HFFc6 (cell line): ENCODE measurements around the gene LIG1. TPM values are rescaled to one million over a fixed set of nuclear protein-coding genes. Genes with fewer than 3 reads are reported as not detected.
A peak's percentile ranks its signal among the peaks of the same experiment; 100 is the strongest.

Experiments used
- DNase-seq: peaks from one replicate; pipeline ENCODE4 v3.0.0-alpha.2; 2018
- H3K27ac Mint-ChIP-seq: 2 replicates; pipeline ENCODE4 v1.8.0; 2020; ENCODE audit warnings: mild to moderate bottlenecking, mixed read lengths
- H3K27me3 Mint-ChIP-seq: 2 replicates; pipeline ENCODE4 v1.8.0; 2021; ENCODE audit warnings: mild to moderate bottlenecking, moderate library complexity, mixed read lengths; ENCODE audit not compliant: insufficient read depth
- H3K36me3 Mint-ChIP-seq: 2 replicates; pipeline ENCODE4 v1.8.0; 2021; ENCODE audit warnings: low read depth, mixed read lengths
- H3K4me1 Mint-ChIP-seq: 2 replicates; pipeline ENCODE4 v1.8.0; 2020; ENCODE audit warnings: low read depth, mixed read lengths
- H3K4me3 Mint-ChIP-seq: 2 replicates; pipeline ENCODE4 v1.8.0; 2020; ENCODE audit warnings: mild to moderate bottlenecking, moderate library complexity, mixed read lengths
- H3K9me3 Mint-ChIP-seq: 2 replicates; pipeline ENCODE4 v1.8.0; 2020; ENCODE audit warnings: mild to moderate bottlenecking, mixed read lengths
- total RNA-seq, 6 experiments: library from RNA; stranded (reverse); fragmentation: NEBNext Ultra II Directional; extraction: Animal tissue kit (Norgen Biotek cat#: 25700); gene quantifications; 2 replicates in 1 of 6; 3 replicates in 5 of 6; pipeline ENCODE4 v1.2.3, GENCODE V29; 2021
- TF ChIP-seq, protein P1 (sequence below): fragments of 200-600 bp; sonication (generic); IDR thresholded peaks from 2 replicates; pipeline ENCODE4 v1.5.0; 2021; ENCODE audit warnings: antibody characterized with exemption, mild to moderate bottlenecking

The LIG1 gene
- total RNA-seq, 6 experiments from 2014 or later, result 25.9 to 55.8 (median 48.1) TPM

DNA sequence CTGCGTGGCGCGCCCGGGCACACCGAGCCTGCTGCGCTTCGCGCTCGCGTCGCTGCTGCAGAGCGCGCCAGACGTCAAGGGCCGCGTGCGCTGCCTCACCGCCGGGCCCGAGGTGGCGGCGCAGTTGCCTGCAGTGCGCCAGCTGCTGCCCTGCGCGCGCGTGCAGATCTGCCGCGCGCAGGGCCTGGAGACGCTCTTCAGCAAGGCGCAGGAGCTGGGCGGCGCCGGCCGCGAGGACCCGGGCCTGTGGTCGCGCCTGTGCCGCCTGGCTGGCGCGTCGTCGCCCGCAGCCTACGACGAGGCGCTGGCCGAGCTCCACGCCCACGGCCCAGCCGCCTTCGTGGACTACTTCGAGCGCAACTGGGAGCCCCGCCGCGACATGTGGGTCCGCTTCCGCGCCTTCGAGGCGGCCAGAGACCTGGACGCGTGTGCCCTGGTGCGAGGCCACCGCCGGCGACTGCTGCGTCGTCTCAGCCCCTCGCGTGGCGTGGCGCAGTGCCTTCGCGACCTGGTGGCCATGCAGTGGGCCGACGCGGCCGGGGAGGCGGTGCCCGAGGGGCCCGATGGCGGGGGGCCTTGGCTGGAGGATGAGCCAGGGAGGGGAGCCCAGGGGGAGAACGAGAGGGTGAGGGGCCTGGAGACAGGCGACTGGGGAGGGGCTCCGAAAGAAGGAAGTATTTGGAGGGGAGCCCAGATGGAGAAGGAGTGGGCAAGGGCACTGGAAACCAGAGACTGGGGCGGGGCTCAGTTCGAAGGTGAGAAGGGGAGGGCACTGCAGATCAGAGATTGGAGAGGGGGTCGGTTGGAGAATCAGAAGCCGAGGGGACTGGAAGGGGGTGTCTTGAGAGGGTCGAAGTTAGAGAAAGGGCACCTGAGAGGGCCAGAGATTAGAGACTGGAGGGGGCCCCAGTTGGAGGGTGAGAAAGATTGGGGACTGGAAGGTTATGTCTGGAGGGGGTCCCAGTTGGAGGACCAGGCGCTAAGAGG is 25.0 kb upstream of the LIG1 start:
- Mint-ChIP-seq H3K4me3 (no peak overlapping the region), H3K36me3 (peaks cover 16% of the 10 kb centered on the region), H3K27ac (no peak overlapping the region), H3K9me3 (no peaks in the 10 kb centered on the region), H3K4me1 (no peaks in the 10 kb centered on the region), H3K27me3 (no peaks in the 10 kb centered on the region; the same call in 1 of the 2 replicates)
- TF ChIP-seq, protein P1, sequence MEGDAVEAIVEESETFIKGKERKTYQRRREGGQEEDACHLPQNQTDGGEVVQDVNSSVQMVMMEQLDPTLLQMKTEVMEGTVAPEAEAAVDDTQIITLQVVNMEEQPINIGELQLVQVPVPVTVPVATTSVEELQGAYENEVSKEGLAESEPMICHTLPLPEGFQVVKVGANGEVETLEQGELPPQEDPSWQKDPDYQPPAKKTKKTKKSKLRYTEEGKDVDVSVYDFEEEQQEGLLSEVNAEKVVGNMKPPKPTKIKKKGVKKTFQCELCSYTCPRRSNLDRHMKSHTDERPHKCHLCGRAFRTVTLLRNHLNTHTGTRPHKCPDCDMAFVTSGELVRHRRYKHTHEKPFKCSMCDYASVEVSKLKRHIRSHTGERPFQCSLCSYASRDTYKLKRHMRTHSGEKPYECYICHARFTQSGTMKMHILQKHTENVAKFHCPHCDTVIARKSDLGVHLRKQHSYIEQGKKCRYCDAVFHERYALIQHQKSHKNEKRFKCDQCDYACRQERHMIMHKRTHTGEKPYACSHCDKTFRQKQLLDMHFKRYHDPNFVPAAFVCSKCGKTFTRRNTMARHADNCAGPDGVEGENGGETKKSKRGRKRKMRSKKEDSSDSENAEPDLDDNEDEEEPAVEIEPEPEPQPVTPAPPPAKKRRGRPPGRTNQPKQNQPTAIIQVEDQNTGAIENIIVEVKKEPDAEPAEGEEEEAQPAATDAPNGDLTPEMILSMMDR, result no peak
- no peak for DNase-seq

GRCh38 chr19:48194041-48194843 is 24.1 kb upstream of the LIG1 start:
- H3K27me3 Mint-ChIP-seq, result no peaks in the 10 kb centered on the region; the same call in 1 of the 2 replicates
- peaks cover 21% of the 10 kb centered on the region for H3K36me3 Mint-ChIP-seq
- TF ChIP-seq, protein P1, result peak; percentile 78
- no peak overlapping the region for H3K27ac Mint-ChIP-seq
- H3K4me3 Mint-ChIP-seq, result no peak overlapping the region
- H3K4me1 Mint-ChIP-seq, result no peaks in the 10 kb centered on the region
- H3K9me3 Mint-ChIP-seq, result no peaks in the 10 kb centered on the region
- DNase-seq, result no peak

DNA sequence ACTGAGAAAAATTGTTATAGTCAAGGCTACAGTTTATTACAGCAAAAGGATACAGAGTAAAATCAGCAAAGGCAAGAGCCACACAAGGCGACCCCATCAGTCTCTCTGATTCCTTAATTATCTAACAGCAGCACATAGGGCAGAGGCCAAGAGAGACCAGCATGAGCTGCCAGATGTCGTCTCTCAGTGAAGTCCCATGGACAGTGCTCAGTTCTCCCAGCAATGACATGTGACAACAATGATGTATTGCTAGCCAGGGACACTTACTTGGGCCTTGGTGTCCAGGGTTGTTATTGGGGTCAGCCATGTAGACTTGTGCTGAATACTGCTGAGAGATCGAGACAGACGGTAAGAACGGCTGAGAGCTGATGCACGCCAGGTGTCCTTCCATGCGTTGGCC is 22.6 kb upstream of the LIG1 start:
- H3K36me3 Mint-ChIP-seq, result peaks cover 34% of the 10 kb centered on the region
- H3K4me1 Mint-ChIP-seq, result no peaks in the 10 kb centered on the region
- no peak overlapping the region for H3K27ac Mint-ChIP-seq
- TF ChIP-seq, protein P1, result no peak
- H3K4me3 Mint-ChIP-seq, result no peak overlapping the region
- DNase-seq, result no peak
- H3K27me3 Mint-ChIP-seq, result peaks cover under 1% of the 10 kb centered on the region; the same call in 1 of the 2 replicates
- no peaks in the 10 kb centered on the region for H3K9me3 Mint-ChIP-seq

GRCh38 chr19:48190885-48191284 is 20.7 kb upstream of the LIG1 start:
- Mint-ChIP-seq H3K27me3 (peaks cover 2% of the 10 kb centered on the region; the same call in 1 of the 2 replicates), H3K4me1 (no peaks in the 10 kb centered on the region), H3K4me3 (no peak overlapping the region), H3K27ac (no peak overlapping the region), H3K9me3 (no peaks in the 10 kb centered on the region), H3K36me3 (peaks cover 35% of the 10 kb centered on the region)
- no peak for DNase-seq
- TF ChIP-seq, protein P1, result no peak

DNA sequence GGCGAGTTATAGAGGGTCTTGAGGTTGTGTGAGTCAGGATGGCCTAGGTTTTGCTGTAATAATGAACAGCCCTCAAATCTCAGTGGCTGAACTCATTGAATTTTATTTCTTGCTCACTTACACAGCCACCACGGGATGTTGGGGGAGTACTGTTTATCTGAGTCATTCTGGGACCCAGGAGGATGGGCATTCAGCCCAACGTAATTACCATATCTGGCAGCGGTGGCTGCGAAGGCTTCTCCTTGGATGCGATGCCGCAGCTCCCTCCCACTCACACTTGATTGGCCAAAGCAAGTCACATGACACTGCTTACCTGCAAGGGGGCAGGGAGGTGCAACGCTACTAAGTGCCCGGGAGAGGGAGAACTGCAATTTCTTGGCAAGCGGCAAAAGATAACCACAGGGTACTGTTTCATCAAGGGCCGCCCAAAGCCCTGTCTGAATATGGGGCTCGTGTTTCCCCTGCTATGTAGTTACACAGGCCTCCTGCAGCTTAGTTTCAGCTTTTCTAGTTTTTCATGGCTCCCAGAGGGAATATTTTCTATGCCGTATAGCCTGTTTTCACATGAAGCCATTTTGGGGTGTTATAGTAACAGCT is 20.2 kb upstream of the LIG1 start:
- Mint-ChIP-seq H3K4me1 (no peaks in the 10 kb centered on the region), H3K36me3 (peaks cover 35% of the 10 kb centered on the region), H3K27me3 (peaks cover 2% of the 10 kb centered on the region; the same call in 1 of the 2 replicates), H3K4me3 (no peak overlapping the region), H3K9me3 (no peaks in the 10 kb centered on the region), H3K27ac (no peak overlapping the region)
- no peak for DNase-seq
- TF ChIP-seq, protein P1, result peak; percentile 5; the same call in 1 of the 2 replicates
